DOHH2 (cell line): ENCODE data around the gene LENG1.

Experiments
- EZH2phosphoT487 ChIP-seq: fragments of 200-600 bp; sonication (generic); IDR thresholded peaks from 2 replicates; pipeline ENCODE4 v1.6.1; 2017; ENCODE audit warnings: borderline replicate concordance, mild to moderate bottlenecking, antibody characterized with exemption, low read length, moderate library complexity, mixed read lengths
- TF ChIP-seq, protein P1 (sequence below): fragments of 200-600 bp; sonication (generic); IDR thresholded peaks from one replicate; pipeline ENCODE4 v1.5.1; 2014; ENCODE audit warnings: antibody characterized with exemption, mild to moderate bottlenecking, low read depth, low read length; ENCODE audit not compliant: poor library complexity, severe bottlenecking

- TF ChIP-seq, protein P1, sequence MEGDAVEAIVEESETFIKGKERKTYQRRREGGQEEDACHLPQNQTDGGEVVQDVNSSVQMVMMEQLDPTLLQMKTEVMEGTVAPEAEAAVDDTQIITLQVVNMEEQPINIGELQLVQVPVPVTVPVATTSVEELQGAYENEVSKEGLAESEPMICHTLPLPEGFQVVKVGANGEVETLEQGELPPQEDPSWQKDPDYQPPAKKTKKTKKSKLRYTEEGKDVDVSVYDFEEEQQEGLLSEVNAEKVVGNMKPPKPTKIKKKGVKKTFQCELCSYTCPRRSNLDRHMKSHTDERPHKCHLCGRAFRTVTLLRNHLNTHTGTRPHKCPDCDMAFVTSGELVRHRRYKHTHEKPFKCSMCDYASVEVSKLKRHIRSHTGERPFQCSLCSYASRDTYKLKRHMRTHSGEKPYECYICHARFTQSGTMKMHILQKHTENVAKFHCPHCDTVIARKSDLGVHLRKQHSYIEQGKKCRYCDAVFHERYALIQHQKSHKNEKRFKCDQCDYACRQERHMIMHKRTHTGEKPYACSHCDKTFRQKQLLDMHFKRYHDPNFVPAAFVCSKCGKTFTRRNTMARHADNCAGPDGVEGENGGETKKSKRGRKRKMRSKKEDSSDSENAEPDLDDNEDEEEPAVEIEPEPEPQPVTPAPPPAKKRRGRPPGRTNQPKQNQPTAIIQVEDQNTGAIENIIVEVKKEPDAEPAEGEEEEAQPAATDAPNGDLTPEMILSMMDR: no peak
- no peak for TF ChIP-seq EZH2phosphoT487
Observed at GRCh38 chr19:54173951-54174834, 14.7 kb upstream of the LENG1 start.
